Measurements from ENCODE around the gene JMJD4.

- TF ChIP-seq, protein P1, sequence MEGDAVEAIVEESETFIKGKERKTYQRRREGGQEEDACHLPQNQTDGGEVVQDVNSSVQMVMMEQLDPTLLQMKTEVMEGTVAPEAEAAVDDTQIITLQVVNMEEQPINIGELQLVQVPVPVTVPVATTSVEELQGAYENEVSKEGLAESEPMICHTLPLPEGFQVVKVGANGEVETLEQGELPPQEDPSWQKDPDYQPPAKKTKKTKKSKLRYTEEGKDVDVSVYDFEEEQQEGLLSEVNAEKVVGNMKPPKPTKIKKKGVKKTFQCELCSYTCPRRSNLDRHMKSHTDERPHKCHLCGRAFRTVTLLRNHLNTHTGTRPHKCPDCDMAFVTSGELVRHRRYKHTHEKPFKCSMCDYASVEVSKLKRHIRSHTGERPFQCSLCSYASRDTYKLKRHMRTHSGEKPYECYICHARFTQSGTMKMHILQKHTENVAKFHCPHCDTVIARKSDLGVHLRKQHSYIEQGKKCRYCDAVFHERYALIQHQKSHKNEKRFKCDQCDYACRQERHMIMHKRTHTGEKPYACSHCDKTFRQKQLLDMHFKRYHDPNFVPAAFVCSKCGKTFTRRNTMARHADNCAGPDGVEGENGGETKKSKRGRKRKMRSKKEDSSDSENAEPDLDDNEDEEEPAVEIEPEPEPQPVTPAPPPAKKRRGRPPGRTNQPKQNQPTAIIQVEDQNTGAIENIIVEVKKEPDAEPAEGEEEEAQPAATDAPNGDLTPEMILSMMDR (conservative IDR thresholded peaks at IDR 0.05; ENCODE audit: low read depth, low read length), result no peak
- TF ChIP-seq EZH2 (IDR thresholded peaks at IDR 0.05; ENCODE audit: borderline replicate concordance, low read depth, low read length, poor library complexity, severe bottlenecking), result no peak
Measured at GRCh38 chr1:227733309-227733705, 1.8 kb downstream of the JMJD4 start.
